Hippocampal formation (tissue), 2 donors: Measurements from ENCODE around the gene ATIC.

ENCODE experiments used
- DNase-seq, 2 donors: peaks; one replicate each; lab custom pipeline; 2025; lab: John Stamatoyannopoulos, UW

ATIC gene

GRCh38 chr2:215376103-215376780, 64.4 kb downstream of the ATIC start:
- no peak for DNase-seq

GRCh38 chr2:215377283-215377682, 65.4 kb downstream of the ATIC start:
- DNase-seq = no peak

GRCh38 chr2:215378045-215378444, 66.2 kb downstream of the ATIC start:
- no peak for DNase-seq

DNA sequence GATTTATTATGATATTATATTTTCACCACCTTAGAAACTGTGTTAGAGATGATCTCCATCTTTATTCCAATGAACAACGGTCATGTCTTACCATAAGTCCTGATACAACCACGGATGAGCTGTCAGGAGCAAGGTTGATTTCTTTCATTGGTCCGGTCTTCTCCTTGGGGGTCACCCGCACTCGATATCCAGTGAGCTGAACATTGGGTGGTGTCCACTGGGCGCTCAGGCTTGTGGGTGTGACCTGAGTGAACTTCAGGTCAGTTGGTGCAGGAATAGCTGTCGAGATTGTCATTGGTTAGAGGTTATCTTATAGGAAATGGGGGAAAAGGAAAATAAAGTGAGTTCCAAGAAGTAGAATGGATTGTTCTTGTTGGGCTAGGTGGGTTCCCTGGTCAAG, 67.2 kb downstream of the ATIC start:
- DNase-seq = no peak

DNA sequence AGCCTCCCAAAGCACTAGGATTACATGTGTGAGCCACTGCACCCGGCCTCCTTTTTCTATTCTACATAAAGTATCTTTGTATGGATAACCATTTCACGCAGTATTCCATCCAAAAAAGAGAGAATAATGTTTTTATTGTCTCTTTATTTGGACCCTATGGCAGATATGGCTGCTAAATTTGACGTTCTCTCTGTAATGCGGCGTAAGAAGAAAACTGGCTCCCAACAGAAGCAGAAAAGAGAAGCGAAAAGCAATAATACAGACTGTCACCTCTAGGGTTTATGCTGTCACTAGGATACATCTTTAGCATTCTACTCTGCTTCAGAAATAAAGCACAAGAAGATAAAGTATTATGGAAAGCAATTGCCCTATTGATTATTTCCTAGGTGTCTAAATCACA, 68.1 kb downstream of the ATIC start:
- DNase-seq = no peak

- no peak for DNase-seq
Observed at GRCh38 chr2:215380699-215381098, 68.8 kb downstream of the ATIC start.

- DNase-seq = no peak
Observed at GRCh38 chr2:215382011-215382410, 70.2 kb downstream of the ATIC start.

DNA sequence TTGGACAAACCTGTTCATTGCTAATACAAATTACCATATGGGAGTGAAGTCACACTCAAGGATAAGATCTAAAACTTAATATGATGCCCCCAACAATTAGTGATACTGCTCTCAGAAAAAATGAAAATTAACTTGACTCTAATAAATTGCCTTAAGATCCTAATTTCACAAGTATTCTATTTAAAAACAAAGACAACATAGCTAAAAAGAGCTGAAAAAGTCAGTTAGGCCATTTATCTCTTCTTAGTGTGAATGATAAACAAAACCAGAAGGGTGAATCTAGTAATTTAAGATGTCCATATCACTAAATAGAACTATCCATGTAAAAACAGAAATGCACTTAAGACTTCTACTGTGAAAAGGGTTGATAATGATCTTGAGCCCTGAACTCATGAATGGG, 70.6 kb downstream of the ATIC start:
- no peak for DNase-seq

DNA sequence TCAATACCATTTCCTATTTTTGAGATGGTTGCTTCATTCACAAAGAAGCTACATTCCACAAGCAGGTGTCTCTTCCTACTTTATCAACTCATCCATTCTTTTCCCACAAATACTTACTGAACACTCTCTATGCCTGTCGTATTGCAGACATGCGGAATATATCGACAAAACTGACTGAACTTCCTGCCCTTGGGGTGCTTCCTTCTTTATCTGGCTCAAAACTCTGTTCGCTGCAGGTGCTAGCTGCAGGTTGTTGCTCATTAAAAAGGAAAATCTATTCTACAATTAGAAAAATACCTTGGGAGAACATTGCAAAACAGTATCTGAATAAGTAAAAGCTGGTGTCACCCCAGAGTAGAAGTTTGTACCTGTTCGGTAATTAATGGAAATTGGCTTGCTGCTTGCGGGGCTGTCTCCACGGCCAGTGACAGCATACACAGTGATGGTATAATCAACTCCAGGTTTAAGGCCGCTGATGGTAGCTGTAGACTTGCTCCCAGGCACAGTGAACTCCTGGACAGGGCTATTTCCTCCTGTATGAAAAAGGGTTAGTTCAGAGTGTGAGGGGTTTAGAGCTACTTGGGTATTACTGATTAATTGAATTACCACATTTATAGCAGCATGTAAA, 71.9 kb downstream of the ATIC start:
- DNase-seq = no peak

DNA sequence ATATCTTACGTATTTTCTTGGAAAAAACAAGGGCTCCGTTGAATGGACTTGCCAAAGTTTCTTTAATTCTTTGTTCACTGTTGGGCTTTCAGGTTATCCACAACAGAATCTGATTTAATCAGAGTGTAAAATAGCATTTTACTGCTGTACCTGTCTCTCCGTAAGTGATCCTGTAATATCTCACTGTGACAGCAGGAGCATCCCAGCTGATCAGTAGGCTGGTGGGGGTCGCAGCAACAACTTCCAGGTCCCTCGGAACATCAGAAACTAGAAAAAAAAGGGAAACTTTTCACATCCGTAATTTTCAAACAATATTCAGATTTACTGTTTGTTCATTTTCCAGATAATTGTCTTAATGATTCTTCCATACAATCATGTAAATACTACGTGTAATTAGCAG, 72.9 kb downstream of the ATIC start:
- DNase-seq = no peak

DNA sequence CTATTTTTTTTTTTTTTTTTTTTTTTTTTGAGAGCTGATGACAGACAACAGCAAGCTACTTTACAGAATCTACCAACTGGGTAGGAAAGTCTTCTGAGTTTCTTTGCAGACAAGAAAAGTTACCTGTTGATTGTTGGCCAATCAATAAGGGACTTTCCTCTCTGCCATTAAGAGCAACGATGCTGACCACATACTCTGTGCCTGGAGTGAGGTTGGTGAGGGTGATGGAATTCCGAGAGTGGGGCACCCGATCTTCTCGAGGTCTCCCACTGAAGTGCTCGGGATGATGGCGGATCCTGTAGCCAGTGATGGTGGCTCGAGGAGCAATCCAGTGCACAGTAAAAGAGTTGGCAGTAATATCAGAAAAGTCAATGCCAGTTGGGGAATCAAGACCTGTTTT, 74.7 kb downstream of the ATIC start:
- no peak for DNase-seq

DNA sequence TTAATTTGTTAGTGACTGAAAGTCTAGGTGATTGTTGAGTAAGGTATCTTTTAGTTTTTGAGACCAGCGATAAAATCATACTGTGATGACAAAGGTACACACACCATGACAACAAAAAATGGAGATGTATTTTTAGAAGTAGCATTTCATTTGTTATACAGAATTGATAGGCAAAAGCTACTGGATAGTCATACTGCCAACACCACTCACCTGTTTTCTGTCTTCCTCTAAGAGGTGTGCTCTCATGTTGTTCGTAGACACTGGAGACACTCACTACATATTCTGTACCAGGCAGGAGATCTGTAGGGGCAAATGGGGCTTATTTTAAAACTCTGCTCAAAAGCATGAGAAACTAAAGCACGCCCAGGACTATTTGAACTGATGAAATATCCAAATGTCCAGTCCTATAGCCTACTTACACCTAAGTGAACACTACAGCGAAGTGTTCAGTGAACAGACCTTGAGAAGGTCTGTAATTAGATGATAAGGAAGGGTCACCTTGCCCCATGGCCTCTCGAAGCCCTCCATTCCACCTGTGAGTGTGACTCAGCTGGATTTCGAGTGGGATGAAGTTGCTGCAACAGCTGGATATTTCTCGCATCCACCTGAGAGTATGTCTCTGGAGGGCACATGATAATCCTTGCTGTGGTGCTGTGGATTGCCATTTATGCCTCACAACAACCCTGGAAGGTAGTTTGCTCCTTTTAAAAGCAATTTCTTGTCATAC, 76.3 kb downstream of the ATIC start:
- DNase-seq = no peak

DNA sequence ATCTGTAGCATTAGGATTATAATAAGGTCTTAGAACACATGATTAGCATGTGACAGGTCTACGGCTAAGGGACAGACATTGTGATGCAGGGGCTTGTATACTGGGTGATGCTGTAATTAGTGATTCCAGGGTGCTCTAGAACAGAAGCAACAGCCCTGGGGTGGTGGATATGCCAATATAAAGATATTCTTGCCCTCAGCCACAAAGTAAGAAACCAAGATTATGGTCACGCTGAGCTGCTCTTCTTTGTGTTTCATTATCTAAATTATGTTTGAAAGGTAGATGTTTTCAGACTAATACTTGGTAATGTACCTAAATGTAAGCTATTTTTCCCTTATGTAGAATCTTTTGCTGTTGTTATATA, 78.7 kb downstream of the ATIC start:
- no peak for DNase-seq

GRCh38 chr2:215391531-215391930, 79.7 kb downstream of the ATIC start:
- no peak for DNase-seq

- no peak for DNase-seq
Observed at GRCh38 chr2:215392164-215392563, 80.3 kb downstream of the ATIC start.

DNA sequence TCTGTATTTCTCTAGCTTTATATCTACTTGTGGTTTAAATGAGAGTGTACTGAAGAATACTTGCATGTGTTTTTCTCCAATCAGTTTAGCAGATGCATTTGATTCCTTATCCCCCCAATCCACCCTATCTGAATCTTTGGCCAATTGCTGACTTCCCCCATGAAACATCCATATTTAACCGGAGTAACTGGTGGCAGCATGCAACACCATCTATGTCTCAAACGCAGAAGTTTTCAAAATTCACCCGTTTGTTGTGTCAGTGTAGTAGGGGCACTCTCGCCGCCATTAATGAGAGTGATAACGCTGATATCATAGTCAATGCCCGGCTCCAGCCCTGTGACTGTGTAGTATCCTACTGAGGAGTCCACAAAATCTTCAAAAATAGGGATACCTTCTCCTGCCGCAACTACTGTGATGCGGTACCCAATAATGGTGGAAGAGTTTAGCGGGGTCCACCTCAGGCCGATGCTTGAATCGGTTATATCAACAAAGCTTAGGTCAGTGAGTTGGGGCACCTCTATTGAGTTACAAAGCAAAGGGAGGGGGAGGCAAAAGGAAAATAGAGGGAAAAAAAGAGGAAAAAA, 80.9 kb downstream of the ATIC start:
- no peak for DNase-seq

DNA sequence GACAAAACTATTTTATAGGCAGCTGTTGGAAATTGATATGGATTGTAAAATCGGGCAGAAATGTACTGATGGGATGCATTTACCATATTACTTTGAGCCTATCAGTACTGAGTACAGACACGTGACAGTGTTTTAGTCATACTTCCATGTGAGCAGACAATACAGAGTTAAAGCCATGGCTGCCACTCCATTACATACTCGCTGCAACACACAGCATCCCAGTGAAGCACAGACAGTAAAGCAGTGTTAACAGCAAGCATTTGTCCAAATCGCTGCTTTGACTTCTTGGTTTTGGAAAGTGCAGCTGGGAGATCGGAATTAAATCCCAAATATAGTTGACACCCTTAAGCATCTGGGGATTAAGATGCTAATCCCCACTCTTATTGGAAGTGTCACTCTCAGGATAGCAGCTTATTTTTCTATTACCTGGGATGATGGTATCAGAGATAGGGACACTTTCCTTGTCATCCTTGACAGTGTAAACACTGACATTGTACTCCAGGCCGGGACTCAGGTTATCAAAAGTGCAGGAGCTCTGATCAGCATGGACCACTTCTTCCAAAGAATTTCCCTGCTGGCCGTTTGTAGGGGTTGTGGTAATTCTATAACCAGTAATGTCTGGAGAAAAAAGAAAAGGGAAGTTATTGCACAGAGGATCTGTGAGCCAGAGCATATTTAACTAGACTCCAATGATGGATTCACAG, 82.4 kb downstream of the ATIC start:
- no peak for DNase-seq

GRCh38 chr2:215395687-215396460, 84.0 kb downstream of the ATIC start:
- no peak for DNase-seq

GRCh38 chr2:215396595-215397313, 84.9 kb downstream of the ATIC start:
- no peak for DNase-seq

DNA sequence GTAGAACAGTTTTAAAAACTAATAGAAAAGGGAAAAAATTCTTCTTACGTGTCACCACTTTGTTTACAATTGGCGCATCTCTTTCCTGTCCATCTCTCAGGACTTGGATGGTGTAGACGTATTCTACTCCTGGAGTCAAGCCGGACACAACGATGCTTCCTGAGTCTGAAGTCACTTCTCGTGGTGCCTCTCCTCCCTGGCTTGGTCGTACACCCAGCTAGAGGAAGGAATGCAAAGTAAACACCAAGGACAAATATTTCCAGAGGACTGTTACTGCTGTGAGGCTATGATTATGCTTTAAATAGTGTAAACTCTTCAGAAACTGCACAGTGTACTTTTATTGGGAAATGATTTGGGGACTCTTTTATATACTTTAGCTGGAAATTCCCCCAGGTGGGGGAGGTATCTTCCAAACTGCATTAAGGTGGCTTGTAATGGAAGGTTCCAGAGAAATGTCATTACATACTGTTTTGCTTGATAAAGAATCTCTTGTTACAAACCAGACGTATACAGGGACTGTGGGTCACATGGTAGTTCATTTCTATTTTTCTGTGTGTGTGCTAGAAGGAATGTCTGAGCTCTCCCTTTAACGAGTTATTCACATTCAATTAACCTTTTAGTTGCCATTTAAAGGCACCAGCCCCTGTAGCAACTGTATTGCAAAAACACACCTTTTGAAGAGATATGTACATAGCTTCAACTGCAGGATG, 85.9 kb downstream of the ATIC start:
- DNase-seq = no peak
